ENCODE data around the gene RORB. TPM values are rescaled to one million over a fixed set of nuclear protein-coding genes. Genes with fewer than 3 reads are reported as not detected.
"Not testable (repeated sequence)": the region's sequence is repeated elsewhere in the genome, so short reads cannot be mapped to it uniquely, and the experiment has no call there.

RORB gene
- total RNA-seq, 1 donor from 2014 or later = 3.0 TPM

GRCh38 chr9:74513221-74513620 is 16.1 kb downstream of the RORB start:
- DNase-seq (ENCODE audit: low spot score) = no peak

- no peak for DNase-seq (ENCODE audit: low spot score)
These were observed 20.1 kb downstream of the RORB start for GRCh38 chr9:74517188-74517587.

- no peak for DNase-seq (ENCODE audit: low spot score)
These were observed 22.3 kb downstream of the RORB start for GRCh38 chr9:74519419-74519818.

- DNase-seq (ENCODE audit: low spot score) = no peak
These were observed 23.9 kb downstream of the RORB start for GRCh38 chr9:74521009-74521408.

GRCh38 chr9:74524289-74524688 is 27.2 kb downstream of the RORB start:
- DNase-seq (ENCODE audit: low spot score) = no peak

GRCh38 chr9:74526215-74526614 is 29.1 kb downstream of the RORB start:
- DNase-seq (ENCODE audit: low spot score) = no peak

- no peak for DNase-seq (ENCODE audit: low spot score)
These were observed 30.6 kb downstream of the RORB start for GRCh38 chr9:74527718-74528117.

GRCh38 chr9:74528207-74528606 is 31.1 kb downstream of the RORB start:
- DNase-seq (ENCODE audit: low spot score) = no peak

- not testable (repeated sequence) for DNase-seq (ENCODE audit: low spot score)
These were observed 33.3 kb downstream of the RORB start for GRCh38 chr9:74530458-74530857.

GRCh38 chr9:74533253-74533652 is 36.1 kb downstream of the RORB start:
- no peak for DNase-seq (ENCODE audit: low spot score)

GRCh38 chr9:74534841-74535240 is 37.7 kb downstream of the RORB start:
- no peak for DNase-seq (ENCODE audit: low spot score)

- DNase-seq (ENCODE audit: low spot score) = no peak
These were observed 46.0 kb downstream of the RORB start for GRCh38 chr9:74543145-74543544.

GRCh38 chr9:74551266-74551665 is 54.1 kb downstream of the RORB start:
- no peak for DNase-seq (ENCODE audit: low spot score)

- DNase-seq (ENCODE audit: low spot score) = no peak
These were observed 57.8 kb downstream of the RORB start for GRCh38 chr9:74554751-74555419.

- no peak for DNase-seq (ENCODE audit: low spot score)
These were observed 58.4 kb downstream of the RORB start for GRCh38 chr9:74555565-74555964.

- DNase-seq (ENCODE audit: low spot score) = no peak
These were observed 59.5 kb downstream of the RORB start for GRCh38 chr9:74556685-74557084.

- DNase-seq (ENCODE audit: low spot score) = no peak
These were observed 60.4 kb downstream of the RORB start for GRCh38 chr9:74557571-74557970.

GRCh38 chr9:74562611-74563010 is 65.5 kb downstream of the RORB start:
- no peak for DNase-seq (ENCODE audit: low spot score)

- no peak for DNase-seq (ENCODE audit: low spot score)
These were observed 73.9 kb downstream of the RORB start for GRCh38 chr9:74570879-74571512.

- no peak for DNase-seq (ENCODE audit: low spot score)
These were observed 76.6 kb downstream of the RORB start for GRCh38 chr9:74573640-74574191.

- DNase-seq (ENCODE audit: low spot score) = no peak
These were observed 79.0 kb downstream of the RORB start for GRCh38 chr9:74576176-74576575.

- DNase-seq (ENCODE audit: low spot score) = no peak
These were observed 80.8 kb downstream of the RORB start for GRCh38 chr9:74577956-74578355.

- DNase-seq (ENCODE audit: low spot score) = no peak
These were observed 92.4 kb downstream of the RORB start for GRCh38 chr9:74589576-74589975.

Data from ureter (tissue), 1 donor.